Thymus (tissue), 11 donors: ENCODE results near the gene COG5. TPM values are rescaled to one million over a fixed set of nuclear protein-coding genes. Genes with fewer than 3 reads are reported as not detected.

Experiments used
- DNase-seq, 9 donors: peaks; one replicate each; pipeline ENCODE4 v3.0.0-alpha.2; 2013; ENCODE audit warnings: low spot score in 9 of 9, low read depth in 6 of 9, missing footprints in 1 of 9
- H3K27ac ChIP-seq, 2 donors: one replicate each; pipeline ENCODE4 v1.5.1; 2013; ENCODE audit warnings: control low read depth in 1 of 2, low read depth in 1 of 2, low read length in 1 of 2, mild to moderate bottlenecking in 1 of 2, moderate library complexity in 1 of 2
- H3K27me3 ChIP-seq, 2 donors: one replicate each; pipeline ENCODE4 v1.5.1; 2013; ENCODE audit warnings: low read length in 1 of 2; ENCODE audit not compliant: control insufficient read depth in 2 of 2, insufficient read depth in 1 of 2
- H3K36me3 ChIP-seq, 2 donors: one replicate each; pipeline ENCODE4 v1.5.1; 2013; ENCODE audit warnings: low read length in 1 of 2, mild to moderate bottlenecking in 1 of 2, moderate library complexity in 1 of 2; ENCODE audit not compliant: control insufficient read depth in 2 of 2, insufficient read depth in 2 of 2
- H3K4me1 ChIP-seq, 2 donors: one replicate each; pipeline ENCODE4 v1.5.1; 2013; ENCODE audit warnings: low read length in 2 of 2; ENCODE audit not compliant: control insufficient read depth in 2 of 2, insufficient read depth in 2 of 2
- H3K4me3 ChIP-seq, 2 donors: one replicate each; pipeline ENCODE4 v1.5.1; 2013; ENCODE audit warnings: low read length in 2 of 2, control low read depth in 1 of 2, mild to moderate bottlenecking in 1 of 2
- H3K9me3 ChIP-seq, 2 donors: one replicate each; pipeline ENCODE4 v1.5.1; 2013; ENCODE audit warnings: low read length in 1 of 2, mild to moderate bottlenecking in 1 of 2; ENCODE audit not compliant: control insufficient read depth in 2 of 2, insufficient read depth in 1 of 2
- WGBS: extraction: QIAGEN DNeasy Blood & Tissue Kit; methylation state at CpG from one replicate; pipeline ENCODE4 v1.1.7; 2013; 5-methylcytosine and 5-hydroxymethylcytosine counted together
- polyA plus RNA-seq: library from polyadenylated mRNA; stranded (reverse); fragments of 200-250 nt; gene quantifications from one replicate; pipeline ENCODE4 v1.2.3, GENCODE V29; 2013
- total RNA-seq: library from RNA; stranded (reverse); fragments of 120-200 nt; gene quantifications from one replicate; pipeline ENCODE4 v1.2.4, GENCODE V29; 2013
- donor health status: healthy.

COG5 gene
- total and polyA plus RNA-seq, 2 donors, result 8.7 to 25.2 TPM

- WGBS, result 97% methylated on average over 3 of the region's 3 CpGs
- no peaks in the 10 kb centered on the region for H3K27me3 ChIP-seq
- H3K36me3 ChIP-seq, result no peaks in the 10 kb centered on the region
- no peaks in the 10 kb centered on the region for H3K4me1 ChIP-seq
- no peak overlapping the region for H3K4me3 ChIP-seq
- no peaks in the 10 kb centered on the region for H3K9me3 ChIP-seq
- no peak for DNase-seq
- no peak overlapping the region for H3K27ac ChIP-seq
Measured at GRCh38 chr7:107464666-107465226, 99.0 kb downstream of the COG5 start.

DNA sequence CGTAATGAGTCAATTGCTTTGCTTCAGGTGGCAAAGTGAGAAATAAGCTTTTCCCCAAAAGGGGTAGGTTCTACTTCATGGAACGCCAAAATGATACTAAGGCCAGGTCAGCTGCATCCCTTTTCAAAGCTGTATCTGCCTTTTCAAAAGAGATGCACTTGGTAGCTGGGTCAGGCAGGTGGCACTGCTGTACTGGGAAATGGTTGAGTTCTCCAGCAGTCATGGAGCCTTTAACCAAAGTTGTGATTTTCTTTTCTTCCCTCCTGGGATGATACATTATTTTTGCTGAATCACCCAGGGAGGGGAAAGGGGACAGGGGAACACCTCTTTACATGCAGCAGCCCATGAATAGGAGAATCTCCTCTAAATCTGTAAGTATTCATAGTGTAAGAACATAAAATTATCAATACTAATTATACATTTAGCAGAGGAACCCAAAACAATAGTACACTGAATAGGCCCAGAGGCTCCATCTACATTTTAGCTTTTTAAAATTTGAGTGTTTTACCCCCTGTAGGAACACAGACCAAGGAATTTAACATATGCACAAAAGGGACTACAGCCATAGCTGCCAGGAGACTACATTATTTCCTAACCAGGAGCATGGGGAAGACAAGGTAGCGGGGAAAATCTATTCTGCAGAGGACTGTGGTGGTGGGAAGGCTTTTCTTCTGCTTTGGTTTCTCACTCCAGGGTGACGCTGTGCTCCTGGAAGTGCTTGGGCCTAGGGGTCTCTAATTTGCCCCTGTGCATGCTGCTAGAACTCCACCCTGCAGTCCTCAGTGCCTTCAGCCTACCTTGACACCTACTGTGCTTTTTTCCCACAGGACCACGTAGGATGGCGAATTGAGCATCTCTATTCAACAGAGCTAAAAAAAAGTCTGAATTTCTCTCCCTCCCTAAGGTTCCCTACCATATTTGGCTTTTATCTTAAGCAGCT, 100.3 kb downstream of the COG5 start:
- H3K4me3 ChIP-seq, result no peak overlapping the region
- H3K36me3 ChIP-seq, result no peaks in the 10 kb centered on the region
- H3K27me3 ChIP-seq, result no peaks in the 10 kb centered on the region
- H3K9me3 ChIP-seq, result no peaks in the 10 kb centered on the region
- H3K4me1 ChIP-seq, result no peaks in the 10 kb centered on the region
- DNase-seq, result peak in 7 of 9 donors; percentile 11 to 56 (median 21)
- WGBS, result 94% methylated on average over 6 of the region's 6 CpGs
- H3K27ac ChIP-seq, result no peak overlapping the region

GRCh38 chr7:107461938-107462533, 101.7 kb downstream of the COG5 start:
- no peaks in the 10 kb centered on the region for H3K4me1 ChIP-seq
- H3K9me3 ChIP-seq, result no peaks in the 10 kb centered on the region
- no peaks in the 10 kb centered on the region for H3K27me3 ChIP-seq
- H3K36me3 ChIP-seq, result no peaks in the 10 kb centered on the region
- WGBS, result 97% methylated on average over 2 of the region's 2 CpGs
- no peak overlapping the region for H3K4me3 ChIP-seq
- no peak for DNase-seq
- H3K27ac ChIP-seq, result no peak overlapping the region

- Histone ChIP-seq H3K36me3 (no peaks in the 10 kb centered on the region), H3K4me3 (no peak overlapping the region), H3K9me3 (no peaks in the 10 kb centered on the region), H3K27me3 (no peaks in the 10 kb centered on the region), H3K4me1 (no peaks in the 10 kb centered on the region), H3K27ac (no peak overlapping the region)
- WGBS, result 99% methylated on average over 1 of the region's 1 CpG
- no peak for DNase-seq
Measured at GRCh38 chr7:107453388-107453787, 110.3 kb downstream of the COG5 start.

- H3K9me3 ChIP-seq, result no peaks in the 10 kb centered on the region
- no peaks in the 10 kb centered on the region for H3K4me1 ChIP-seq
- WGBS, result 98% methylated on average over 1 of the region's 1 CpG
- no peaks in the 10 kb centered on the region for H3K27me3 ChIP-seq
- H3K4me3 ChIP-seq, result no peak overlapping the region
- H3K36me3 ChIP-seq, result no peaks in the 10 kb centered on the region
- DNase-seq, result no peak
- H3K27ac ChIP-seq, result no peak overlapping the region
Measured at GRCh38 chr7:107450970-107451369, 112.8 kb downstream of the COG5 start.

- no peak for DNase-seq
- Histone ChIP-seq H3K4me1 (no peaks in the 10 kb centered on the region), H3K36me3 (no peaks in the 10 kb centered on the region), H3K27ac (no peak overlapping the region), H3K9me3 (no peaks in the 10 kb centered on the region), H3K27me3 (no peaks in the 10 kb centered on the region), H3K4me3 (no peak overlapping the region)
- WGBS, result 100% methylated on average over 1 of the region's 1 CpG
Measured at GRCh38 chr7:107446988-107447387, 116.7 kb downstream of the COG5 start.

- no peaks in the 10 kb centered on the region for H3K27me3 ChIP-seq
- no peak overlapping the region for H3K4me3 ChIP-seq
- H3K4me1 ChIP-seq, result no peaks in the 10 kb centered on the region
- H3K36me3 ChIP-seq, result no peaks in the 10 kb centered on the region
- DNase-seq, result no peak
- H3K27ac ChIP-seq, result no peak overlapping the region
- H3K9me3 ChIP-seq, result no peaks in the 10 kb centered on the region
- WGBS, result 100% methylated on average over 1 of the region's 1 CpG
Measured at GRCh38 chr7:107446531-107446930, 117.2 kb downstream of the COG5 start.

- no peak for DNase-seq
- Histone ChIP-seq H3K27ac (no peak overlapping the region), H3K9me3 (no peaks in the 10 kb centered on the region), H3K4me1 (no peaks in the 10 kb centered on the region), H3K27me3 (no peaks in the 10 kb centered on the region), H3K4me3 (no peak overlapping the region), H3K36me3 (no peaks in the 10 kb centered on the region)
- 99% methylated on average over 1 of the region's 1 CpG for WGBS
Measured at GRCh38 chr7:107442678-107443077, 121.0 kb downstream of the COG5 start.
